GM18873 (cell line): ENCODE data around the gene POLE3.
"Not testable (repeated sequence)": the region's sequence is repeated elsewhere in the genome, so short reads cannot be mapped to it uniquely, and the experiment has no call there.

Source experiments
- ATAC-seq: cut with Tn5 transposase; IDR thresholded peaks from one replicate; pipeline ENCODE4 v1.9.1; 2021; ENCODE audit warnings: mild to moderate bottlenecking, moderate library complexity, moderate number of reproducible peaks; ENCODE audit not compliant: unreplicated experiment, low FRiP score

Gene POLE3

GRCh38 chr9:113410207-113410864, at the start of gene POLE3, which contains the start of gene C9orf43:
TSS of gene POLE3 (minus strand) at chr9:113410675. CDS start at chr9:113410293, 382 bp downstream.
TSS of gene C9orf43 (plus strand) at chr9:113410747. CDS start at chr9:113413494, 2,747 bp downstream.
- ATAC-seq: peak; percentile 88

GRCh38 chr9:113456235-113456634, 45.8 kb upstream of the POLE3 start:
- ATAC-seq: no peak

GRCh38 chr9:113454914-113455761, 44.7 kb upstream of the POLE3 start:
- no peak for ATAC-seq

GRCh38 chr9:113452113-113452605, 41.7 kb upstream of the POLE3 start:
- ATAC-seq: no peak

GRCh38 chr9:113449376-113449775, 38.9 kb upstream of the POLE3 start:
- ATAC-seq: no peak

- no peak for ATAC-seq
Measured at GRCh38 chr9:113446323-113446740, 35.9 kb upstream of the POLE3 start.

GRCh38 chr9:113444736-113445135, 34.3 kb upstream of the POLE3 start:
- no peak for ATAC-seq

GRCh38 chr9:113437716-113438115, 27.2 kb upstream of the POLE3 start:
- not testable (repeated sequence) for ATAC-seq

- ATAC-seq: no peak
Measured at GRCh38 chr9:113436728-113437515, 26.4 kb upstream of the POLE3 start.

- no peak for ATAC-seq
Measured at GRCh38 chr9:113431191-113431590, 20.7 kb upstream of the POLE3 start.

GRCh38 chr9:113428062-113428615, 17.7 kb upstream of the POLE3 start:
- no peak for ATAC-seq

GRCh38 chr9:113427629-113428028, 17.2 kb upstream of the POLE3 start:
- no peak for ATAC-seq

- no peak for ATAC-seq
Measured at GRCh38 chr9:113426701-113427100, 16.2 kb upstream of the POLE3 start.

GRCh38 chr9:113425072-113425471, 14.6 kb upstream of the POLE3 start:
- no peak for ATAC-seq

GRCh38 chr9:113421726-113422125, 11.3 kb upstream of the POLE3 start:
- ATAC-seq: no peak

- ATAC-seq: no peak
Measured at GRCh38 chr9:113417370-113417769, 6.9 kb upstream of the POLE3 start.

- ATAC-seq: peak; percentile 70
Measured at GRCh38 chr9:113416149-113416721, 5.8 kb upstream of the POLE3 start.

- ATAC-seq: peak; percentile 3
Measured at GRCh38 chr9:113409883-113410206, 630 bp downstream of the POLE3 start.

GRCh38 chr9:113409481-113409880, 994 bp downstream of the POLE3 start:
- no peak for ATAC-seq

GRCh38 chr9:113406873-113407511, 3.5 kb downstream of the POLE3 start:
- not testable (repeated sequence) for ATAC-seq
